ENCODE measurements around the gene NUDT1. TPM values are rescaled to one million over a fixed set of nuclear protein-coding genes. Genes with fewer than 3 reads are reported as not detected.

Gene NUDT1
- total and polyA plus RNA-seq, 2 donors (not counting 3 experiments of a cell fraction or from before 2014, with no cell fraction given): 23.9 to 25.9 TPM

GRCh38 chr7:2242541-2243429 lies 759 bp downstream of the NUDT1 start:
- peaks cover 6% of the 10 kb centered on the region for H3K4me1 ChIP-seq (ENCODE audit: control insufficient read depth, extremely low read depth, insufficient read depth, low read length)
- H4K20me1 ChIP-seq (replicated peaks; ENCODE audit: control insufficient read depth, extremely low read depth, insufficient read depth, low read length): no peaks in the 10 kb centered on the region
- peak overlapping the region; percentile 75 for H3K4me2 ChIP-seq (ENCODE audit: insufficient read depth, low read length)
- BruUV-seq (replicated peaks): TSS peak; percentile 65
- dilution Hi-C loops (cut with MboI; ENCODE audit: extremely low pct_ligation_motif_present, low sequenced_read_pairs): no loop called here
- peak; percentile 84 for FAIRE-seq
- H3K79me2 ChIP-seq (ENCODE audit: control insufficient read depth, insufficient read depth, low read length): peaks cover 15% of the 10 kb centered on the region
- CTCF ChIA-PET: interaction anchor here (0.9 to 1.9 kb wide), 4 partner anchors 10 to 105 kb away, joined by 3 to 11 read pairs (median 4); partner anchors contain the start of gene MAD1L1
- no peaks in the 10 kb centered on the region for H3K9me1 ChIP-seq (replicated peaks; ENCODE audit: control insufficient read depth, extremely low read depth, insufficient read depth, low read length)
- intact Hi-C loops (cut with micrococcal nuclease): loop anchor here (1.0 kb wide), 1 partner anchor 10 kb away; the partner anchor contains the start of gene MAD1L1
- no peaks in the 10 kb centered on the region for H3K27me3 ChIP-seq (ENCODE audit: control insufficient read depth in 2 of 2, insufficient read depth in 2 of 2, low read length in 2 of 2)
- H3K27ac ChIP-seq (ENCODE audit: insufficient read depth, low read depth, low read length): peak overlapping the region; percentile 19
- peaks cover 3 to 12% of the 10 kb centered on the region in 2 experiments for H3K36me3 ChIP-seq (ENCODE audit: control insufficient read depth in 2 of 2, extremely low read depth in 1 of 2, insufficient read depth in 2 of 2, low read length in 2 of 2)
- H3K4me3 ChIP-seq (replicated peaks in 1 of 3; ENCODE audit: insufficient read depth in 1 of 3, low read depth in 1 of 3, low read length in 3 of 3): peak overlapping the region; percentile 61 to 99 (median 67)
- H3K9me3 ChIP-seq (replicated peaks; ENCODE audit: control insufficient read depth, insufficient read depth, low read length): no peaks in the 10 kb centered on the region
- peak overlapping the region; percentile 61 for H3K9ac ChIP-seq (replicated peaks; ENCODE audit: extremely low read depth, insufficient read depth, low read length)
- POLR2A ChIA-PET: interaction anchor here (0.6 to 1.1 kb wide), 2 partner anchors 11 to 109 kb away, joined by 3 to 9 read pairs; no protein-coding TSS in a partner anchor
- peak; percentile 28 for DNase-seq (ENCODE audit: low read depth, low spot score)
- peak overlapping the region; percentile 77 for H2AFZ ChIP-seq (ENCODE audit: low read depth, low read length)
- TF ChIP-seq CTCF (IDR thresholded peaks at IDR 0.05; ENCODE audit: extremely low read depth in 1 of 2, insufficient read depth in 1 of 2, low read depth in 1 of 2, low read length in 2 of 2) (peak in 1 of 2 donors; percentile 4), POLR2A (IDR thresholded peaks at IDR 0.05; ENCODE audit: low read depth, low read length) (no peak)

- DNase-seq (ENCODE audit: low read depth, low spot score) (no peak), FAIRE-seq (no peak)
- Histone ChIP-seq H3K27ac (ENCODE audit: insufficient read depth, low read depth, low read length) (no peak overlapping the region), H2AFZ (ENCODE audit: low read depth, low read length) (no peak overlapping the region), H3K36me3 (ENCODE audit: control insufficient read depth in 2 of 2, extremely low read depth in 1 of 2, insufficient read depth in 2 of 2, low read length in 2 of 2) (peaks cover 0 to 7% of the 10 kb centered on the region in 2 experiments), H3K9me1 (replicated peaks; ENCODE audit: control insufficient read depth, extremely low read depth, insufficient read depth, low read length) (no peaks in the 10 kb centered on the region), H3K9me3 (replicated peaks; ENCODE audit: control insufficient read depth, insufficient read depth, low read length) (no peaks in the 10 kb centered on the region), H3K4me2 (ENCODE audit: insufficient read depth, low read length) (no peak overlapping the region), H3K4me1 (ENCODE audit: control insufficient read depth, extremely low read depth, insufficient read depth, low read length) (peaks cover 8% of the 10 kb centered on the region), H3K9ac (replicated peaks; ENCODE audit: extremely low read depth, insufficient read depth, low read length) (no peak overlapping the region), H3K27me3 (ENCODE audit: control insufficient read depth in 2 of 2, insufficient read depth in 2 of 2, low read length in 2 of 2) (no peaks in the 10 kb centered on the region), H3K79me2 (ENCODE audit: control insufficient read depth, insufficient read depth, low read length) (peaks cover 15% of the 10 kb centered on the region), H4K20me1 (replicated peaks; ENCODE audit: control insufficient read depth, extremely low read depth, insufficient read depth, low read length) (no peaks in the 10 kb centered on the region), H3K4me3 (replicated peaks in 1 of 3; ENCODE audit: insufficient read depth in 1 of 3, low read depth in 1 of 3, low read length in 3 of 3) (no peak overlapping the region)
- ChIA-PET CTCF (no interaction called here), POLR2A (no interaction called here)
- dilution Hi-C loops (cut with MboI; ENCODE audit: extremely low pct_ligation_motif_present, low sequenced_read_pairs) (no loop called here), intact Hi-C loops (cut with micrococcal nuclease) (no loop called here)
- no peak for TF ChIP-seq JUN (IDR thresholded peaks at IDR 0.05; ENCODE audit: borderline replicate concordance, insufficient read depth, insufficient read length, low read depth)
- no peak for TF ChIP-seq CTCF (IDR thresholded peaks at IDR 0.05; ENCODE audit: extremely low read depth in 1 of 2, insufficient read depth in 1 of 2, low read depth in 1 of 2, low read length in 2 of 2)
- TF ChIP-seq GATA2 (IDR thresholded peaks at IDR 0.05; ENCODE audit: insufficient read depth, insufficient read length, low read depth, low read length): no peak
- TF ChIP-seq MAX (IDR thresholded peaks at IDR 0.05; ENCODE audit: insufficient read depth, insufficient read length): no peak
- TF ChIP-seq EZH2 (IDR thresholded peaks at IDR 0.05; ENCODE audit: borderline replicate concordance, low read depth, low read length, severe bottlenecking): no peak
- no peak for TF ChIP-seq POLR2A (IDR thresholded peaks at IDR 0.05; ENCODE audit: low read depth, low read length)
- no peak for TF ChIP-seq POLR2AphosphoS5 (IDR thresholded peaks at IDR 0.05; ENCODE audit: insufficient read depth, low read depth, low read length)
- no peak for TF ChIP-seq FOS (IDR thresholded peaks at IDR 0.05; ENCODE audit: borderline replicate concordance, insufficient read depth, low read length)
- no peak for TF ChIP-seq MYC (IDR thresholded peaks at IDR 0.05; ENCODE audit: low read depth, low read length)
- no TSS peak for BruUV-seq (replicated peaks)
Measured at GRCh38 chr7:2243458-2243857, 1.4 kb downstream of the NUDT1 start.

Measured in endothelial cell of umbilical vein (primary cell).